GM12878 (cell line): ENCODE results near the gene PIK3C2B. TPM values are rescaled to one million over a fixed set of nuclear protein-coding genes. Genes with fewer than 3 reads are reported as not detected.

Source experiments
- ATAC-seq: fragments of 200-7000 bp; cut with Tn5 transposase; 3 replicates; pipeline ENCODE4 v1.9.1; 2020; ENCODE audit warnings: mild to moderate bottlenecking, moderate library complexity
- BruUV-seq: library from RNA; stranded (reverse); fragments of 400-500 nt; replicated peaks from 2 replicates; lab custom pipeline; 2021; lab: Mats Ljungman, UMichigan
- CTCF ChIA-PET: fragments of 300-600 bp; sonication (Branson Sonifier 250); formaldehyde crosslinking; extraction: SDS; loops from one replicate; lab custom pipeline; 2021; ENCODE audit warnings: inconsistent platforms; lab: Yijun Ruan, JAX
- POLR2A ChIA-PET: fragments of 350-600 bp; formaldehyde crosslinking; extraction: SDS; loops from one replicate; lab custom pipeline; 2021; ENCODE audit warnings: inconsistent platforms; lab: Charles Lee
- RAD21 ChIA-PET: fragments of 300-600 bp; sonication (Branson Sonifier 250); formaldehyde crosslinking; loops from one replicate; lab custom pipeline; 2023; ENCODE audit warnings: antibody characterized with exemption; ENCODE audit not compliant: unreplicated experiment; lab: Charles Lee
- SMC1A ChIA-PET: fragments of 300-600 bp; sonication (Branson Sonifier 250); formaldehyde crosslinking; loops from one replicate; lab custom pipeline; 2023; ENCODE audit not compliant: unreplicated experiment, uncharacterized antibody; lab: Charles Lee
- DNase-seq: peaks from one replicate; pipeline ENCODE4 v3.0.0-alpha.2; 2011; ENCODE audit warnings: low read depth, low spot score
- FAIRE-seq: peaks from 3 replicates; lab custom pipeline; 2011; peaks lifted over from hg19 to GRCh38; lab: Jason Lieb, UNC
- H2AFZ ChIP-seq: 2 replicates; pipeline ENCODE4 v1.6.0; 2011; ENCODE audit warnings: low read depth, low read length, control low read depth; ENCODE audit not compliant: control insufficient read depth
- H3K27ac ChIP-seq: 2 replicates; pipeline ENCODE4 v1.5.1; 2011; ENCODE audit warnings: control low read depth; ENCODE audit not compliant: control insufficient read depth, insufficient read depth
- H3K27me3 ChIP-seq, 2 experiments: replicated peaks in 1 of 2; 2 replicates each; pipeline versions ENCODE4 v1.6.0 to v1.6.1; 2011; ENCODE audit warnings: low read length in 1 of 2; ENCODE audit not compliant: control insufficient read depth in 2 of 2, insufficient read depth in 2 of 2
- H3K36me3 ChIP-seq, 2 experiments: 2 replicates each; pipeline ENCODE4 v1.5.1; 2011; ENCODE audit warnings: low read length in 1 of 2; ENCODE audit not compliant: control insufficient read depth in 2 of 2, insufficient read depth in 2 of 2
- H3K4me1 ChIP-seq: 2 replicates; pipeline ENCODE4 v1.6.1; 2011; ENCODE audit warnings: mild to moderate bottlenecking, low read length, moderate library complexity, mixed read lengths; ENCODE audit not compliant: control insufficient read depth, insufficient read depth
- H3K4me2 ChIP-seq: 2 replicates; pipeline ENCODE4 v1.6.0; 2011; ENCODE audit warnings: control low read depth; ENCODE audit not compliant: control insufficient read depth, insufficient read depth
- H3K4me3 ChIP-seq: fragments of 200-600 bp; sonication (generic); 2 replicates; pipeline ENCODE4 v1.5.1; 2016
- H3K79me2 ChIP-seq: 2 replicates; pipeline ENCODE4 v1.6.0; 2011; ENCODE audit warnings: low read length; ENCODE audit not compliant: control insufficient read depth, insufficient read depth
- H3K9ac ChIP-seq: 2 replicates; pipeline ENCODE4 v1.8.0; 2011; ENCODE audit warnings: low read length, control low read depth, mixed read lengths; ENCODE audit not compliant: control insufficient read depth, insufficient read depth
- H3K9me3 ChIP-seq: replicated peaks from 3 replicates; pipeline ENCODE4 v1.5.1; 2011; ENCODE audit warnings: mild to moderate bottlenecking, low read length; ENCODE audit not compliant: control insufficient read depth, insufficient read depth
- H4K20me1 ChIP-seq: 2 replicates; pipeline ENCODE4 v1.6.0; 2011; ENCODE audit not compliant: control insufficient read depth, insufficient read depth
- NBN ChIP-seq: fragments of 450-650 bp; IDR thresholded peaks from 2 replicates; pipeline ENCODE4 v1.6.1; 2016
- SPI1 ChIP-seq: IDR thresholded peaks from 2 replicates; pipeline ENCODE4 v1.6.1; 2011; ENCODE audit warnings: low read depth, mild to moderate bottlenecking, low read length, moderate library complexity, borderline replicate concordance; ENCODE audit not compliant: insufficient read depth
- ZNF274 ChIP-seq: IDR thresholded peaks from one replicate; pipeline ENCODE4 v1.8.0; 2011; ENCODE audit not compliant: insufficient read length, insufficient read depth
- WGBS: methylation state at CpG from one replicate; pipeline ENCODE4 v1.1.6; 2016; ENCODE audit warnings: low lambda C conversion rate; ENCODE audit not compliant: insufficient replicate concordance, insufficient coverage; ENCODE audit errors: missing lambda C conversion rate; 5-methylcytosine and 5-hydroxymethylcytosine counted together
- in situ Hi-C: fragments of 300-500 bp; cut with MboI; formaldehyde crosslinking; loops from 9 replicates; pipeline ENCODE4 v1.14.3; 2018; ENCODE audit warnings: mixed read lengths
- intact Hi-C: fragments of 100-400 bp; cut with micrococcal nuclease; formaldehyde crosslinking; loops from one replicate; pipeline ENCODE4 v1.14.2; 2022; ENCODE audit not compliant: unreplicated experiment
- polyA plus RNA-seq, 11 experiments: library from polyadenylated mRNA; depleted of rRNA in 4 of 11; unstranded in 6 of 11; stranded (reverse) in 5 of 11; fragments of >200 nt; fragmentation: Nextera tagmentation in 4 of 11; fragmentation: Illumina TruSeq in 1 of 11; extraction: Ambion mirVana in 4 of 11; extraction: Trizol in 1 of 11; gene quantifications; 1 replicate in 1 of 11; 2 replicates in 10 of 11; pipeline versions ENCODE4 v1.2.1 to v1.2.3, GENCODE V29; 2011 to 2016; ENCODE audit warnings: inconsistent platforms in 2 of 11, missing spikeins in 2 of 11, low read depth in 1 of 11
- total RNA-seq, 4 experiments: library from RNA; depleted of rRNA in 3 of 4; stranded (reverse); fragments of >200 nt in 3 of 4; fragmentation: Illumina TruSeq in 1 of 4; extraction: Trizol in 1 of 4; gene quantifications; 2 replicates each; pipeline versions ENCODE4 v1.2.1 to v1.2.3, GENCODE V29; 2013 to 2021
- TF ChIP-seq, protein P1 (sequence below), 3 experiments: IDR thresholded peaks in 2 of 3; conservative IDR thresholded peaks in 1 of 3; 2 replicates each; pipeline ENCODE4 v1.5.1; 2011; ENCODE audit warnings: low read depth in 3 of 3, low read length in 3 of 3, mild to moderate bottlenecking in 3 of 3, control low read depth in 2 of 3, moderate library complexity in 2 of 3, inconsistent platforms in 1 of 3, mixed read lengths in 1 of 3; ENCODE audit not compliant: control insufficient read depth in 2 of 3, insufficient read depth in 1 of 3; ENCODE audit errors: extremely low read depth in 1 of 3
- TF ChIP-seq, protein P2 (sequence below): IDR thresholded peaks from 2 replicates; pipeline ENCODE4 v1.6.1; 2011; ENCODE audit warnings: mild to moderate bottlenecking, low read depth, low read length, moderate library complexity; ENCODE audit not compliant: insufficient replicate concordance

The PIK3C2B gene
- total and polyA plus RNA-seq, 10 of the 15 experiments (the other 5 are each of a cell fraction or from before 2014, with no cell fraction given), result 2.2 to 38.1 (median 11.4) TPM

DNA sequence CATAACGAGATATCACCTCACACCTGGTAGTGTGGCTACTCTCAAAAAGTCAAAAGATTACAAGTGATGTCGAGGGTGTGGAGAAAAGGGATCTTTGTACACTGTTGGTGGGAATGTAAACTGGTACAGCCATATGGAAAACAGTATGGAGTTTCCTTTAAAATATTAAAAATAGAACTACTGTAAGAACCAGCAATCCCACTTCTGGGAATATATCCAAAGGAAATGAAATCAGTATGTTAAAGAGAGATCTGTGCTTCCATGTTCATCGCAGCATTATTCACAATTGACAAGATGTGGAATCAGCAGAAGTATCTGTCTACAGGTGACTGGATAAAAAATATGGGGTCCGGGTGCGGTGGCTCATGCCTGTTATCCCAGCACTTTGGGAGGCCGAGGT lies 7.6 kb upstream of the PIK3C2B start (continued):
- TF ChIP-seq, protein P1, sequence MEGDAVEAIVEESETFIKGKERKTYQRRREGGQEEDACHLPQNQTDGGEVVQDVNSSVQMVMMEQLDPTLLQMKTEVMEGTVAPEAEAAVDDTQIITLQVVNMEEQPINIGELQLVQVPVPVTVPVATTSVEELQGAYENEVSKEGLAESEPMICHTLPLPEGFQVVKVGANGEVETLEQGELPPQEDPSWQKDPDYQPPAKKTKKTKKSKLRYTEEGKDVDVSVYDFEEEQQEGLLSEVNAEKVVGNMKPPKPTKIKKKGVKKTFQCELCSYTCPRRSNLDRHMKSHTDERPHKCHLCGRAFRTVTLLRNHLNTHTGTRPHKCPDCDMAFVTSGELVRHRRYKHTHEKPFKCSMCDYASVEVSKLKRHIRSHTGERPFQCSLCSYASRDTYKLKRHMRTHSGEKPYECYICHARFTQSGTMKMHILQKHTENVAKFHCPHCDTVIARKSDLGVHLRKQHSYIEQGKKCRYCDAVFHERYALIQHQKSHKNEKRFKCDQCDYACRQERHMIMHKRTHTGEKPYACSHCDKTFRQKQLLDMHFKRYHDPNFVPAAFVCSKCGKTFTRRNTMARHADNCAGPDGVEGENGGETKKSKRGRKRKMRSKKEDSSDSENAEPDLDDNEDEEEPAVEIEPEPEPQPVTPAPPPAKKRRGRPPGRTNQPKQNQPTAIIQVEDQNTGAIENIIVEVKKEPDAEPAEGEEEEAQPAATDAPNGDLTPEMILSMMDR (IDR thresholded peaks at IDR 0.05 in 2 of 3, conservative IDR thresholded peaks at IDR 0.05 in 1 of 3; ENCODE audit: control insufficient read depth in 2 of 3, extremely low read depth in 1 of 3, insufficient read depth in 1 of 3, low read depth in 3 of 3, low read length in 3 of 3), result no peak
- TF ChIP-seq NBN, result no peak

DNA sequence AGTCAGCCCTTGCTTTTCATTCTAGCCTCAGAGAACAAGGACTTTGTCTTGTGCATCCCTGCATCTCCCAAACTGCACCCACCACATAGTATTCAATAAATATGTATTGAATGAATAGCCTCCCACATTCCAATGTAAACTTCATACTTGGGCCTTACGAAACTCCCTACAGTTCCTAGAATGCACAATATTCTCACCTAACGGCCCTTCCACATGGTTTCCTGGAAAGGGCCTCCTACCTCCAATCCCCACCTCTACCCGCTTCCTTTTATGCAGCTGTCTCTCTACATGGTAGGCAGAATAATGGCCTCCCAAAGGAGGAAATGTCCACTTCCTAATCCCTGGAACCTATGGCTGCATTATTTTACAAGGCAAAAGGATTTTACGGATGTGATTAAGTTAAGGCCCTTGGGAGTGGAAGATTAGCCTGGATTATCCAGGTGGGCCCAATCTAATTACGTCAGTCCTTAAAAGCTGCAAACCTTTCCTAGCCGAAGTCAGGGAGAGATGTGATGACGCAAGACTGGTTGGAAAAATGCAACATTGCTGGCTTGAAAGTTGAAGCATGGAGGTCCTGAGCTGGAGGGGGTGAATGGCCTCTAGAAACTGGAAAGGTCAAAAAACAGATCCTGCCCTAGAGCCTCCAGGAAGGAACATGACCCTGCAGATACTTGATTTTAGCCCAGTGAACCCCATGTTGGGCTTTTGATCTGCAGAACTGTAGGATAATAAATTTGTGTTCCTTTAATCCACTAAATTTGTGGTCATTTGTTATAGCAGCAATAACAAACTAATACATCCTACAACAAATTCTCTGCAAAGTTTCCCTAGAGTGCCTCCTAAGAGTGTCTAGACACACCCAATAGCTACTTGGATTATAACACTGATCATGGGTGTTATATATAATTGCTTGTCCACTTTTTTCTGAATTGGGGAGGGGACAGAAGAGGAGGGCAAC lies 5.2 kb upstream of the PIK3C2B start:
- Histone ChIP-seq H3K79me2 (0 out of 2 replicates have a peak, but pooled peaks cover under 1% of the 10 kb centered on the region), H3K36me3 (no peaks in the 10 kb centered on the region), H2AFZ (no peak overlapping the region; the same call in 1 of the 2 replicates), H3K27ac (no peak overlapping the region), H3K4me1 (peaks cover 10% of the 10 kb centered on the region), H3K9me3 (no peaks in the 10 kb centered on the region; the same call in 2 of the 3 replicates), H3K9ac (no peak overlapping the region), H3K4me3 (no peak overlapping the region), H3K4me2 (no peak overlapping the region), H3K27me3 (no peaks in the 10 kb centered on the region), H4K20me1 (no peaks in the 10 kb centered on the region)
- intact Hi-C loops, result loop anchor here (1.0 to 10.0 kb wide), 2 partner anchors 68 to 335 kb away; partner anchors contain the start of gene REN
- no TSS peak for BruUV-seq
- DNase-seq (no peak), ATAC-seq (no peak), FAIRE-seq (no peak)
- CTCF ChIA-PET, result interaction anchor here (0.9 to 39.0 kb wide), 10 partner anchors 5 to 307 kb away, joined by 3 to 2021 read pairs (median 16); partner anchors contain the start of genes MDM4 and PIK3C2B
- WGBS, result 75% methylated on average over 7 of the region's 7 CpGs
- POLR2A ChIA-PET, result interaction anchor here (0.5 to 2.4 kb wide), 5 partner anchors 47 to 1547 kb away, joined by 3 to 9 read pairs (median 4); no protein-coding TSS in a partner anchor
- TF ChIP-seq, protein P2, sequence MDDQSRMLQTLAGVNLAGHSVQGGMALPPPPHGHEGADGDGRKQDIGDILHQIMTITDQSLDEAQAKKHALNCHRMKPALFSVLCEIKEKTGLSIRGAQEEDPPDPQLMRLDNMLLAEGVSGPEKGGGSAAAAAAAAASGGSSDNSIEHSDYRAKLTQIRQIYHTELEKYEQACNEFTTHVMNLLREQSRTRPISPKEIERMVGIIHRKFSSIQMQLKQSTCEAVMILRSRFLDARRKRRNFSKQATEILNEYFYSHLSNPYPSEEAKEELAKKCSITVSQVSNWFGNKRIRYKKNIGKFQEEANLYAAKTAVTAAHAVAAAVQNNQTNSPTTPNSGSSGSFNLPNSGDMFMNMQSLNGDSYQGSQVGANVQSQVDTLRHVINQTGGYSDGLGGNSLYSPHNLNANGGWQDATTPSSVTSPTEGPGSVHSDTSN, result no peak
- TF ChIP-seq SPI1 (no peak), ZNF274 (no peak)
- SMC1A ChIA-PET, result interaction anchor here (0.7 to 19.3 kb wide), 9 partner anchors 7 to 129 kb away, joined by 3 to 939 read pairs (median 5); no protein-coding TSS in a partner anchor
- in situ Hi-C loops, result loop anchor here (5.0 to 25.0 kb wide), 3 partner anchors 52 to 1212 kb away; partner anchors contain the start of gene REN
- RAD21 ChIA-PET, result interaction anchor here (1.0 to 13.5 kb wide), 8 partner anchors 17 to 307 kb away, joined by 4 to 441 read pairs (median 8); no protein-coding TSS in a partner anchor
